NT2/D1 (cell line): ENCODE data around the gene CNRIP1.

Source experiments
- SUZ12 ChIP-seq: IDR thresholded peaks from 2 replicates; pipeline ENCODE4 v1.6.1; 2011; ENCODE audit not compliant: insufficient read length, insufficient read depth; ENCODE audit errors: extremely low read depth
- YY1 ChIP-seq: IDR thresholded peaks from 2 replicates; pipeline ENCODE4 v1.6.1; 2011; ENCODE audit not compliant: insufficient read length, insufficient read depth
- ZNF274 ChIP-seq: IDR thresholded peaks from 2 replicates; pipeline ENCODE4 v1.6.1; 2011; ENCODE audit warnings: mild to moderate bottlenecking, low read depth, low read length

- TF ChIP-seq SUZ12 = no peak
- TF ChIP-seq ZNF274 = no peak
- TF ChIP-seq YY1 = no peak
These were observed 28.8 kb downstream of the CNRIP1 start for GRCh38 chr2:68290901-68291300.
